HG02973 (cell line): ENCODE measurements around the gene AIPL1.

Experiments used
- ATAC-seq: cut with Tn5 transposase; IDR thresholded peaks from one replicate; pipeline ENCODE4 v1.9.1; 2021; ENCODE audit warnings: moderate library complexity; ENCODE audit not compliant: unreplicated experiment

The AIPL1 gene

DNA sequence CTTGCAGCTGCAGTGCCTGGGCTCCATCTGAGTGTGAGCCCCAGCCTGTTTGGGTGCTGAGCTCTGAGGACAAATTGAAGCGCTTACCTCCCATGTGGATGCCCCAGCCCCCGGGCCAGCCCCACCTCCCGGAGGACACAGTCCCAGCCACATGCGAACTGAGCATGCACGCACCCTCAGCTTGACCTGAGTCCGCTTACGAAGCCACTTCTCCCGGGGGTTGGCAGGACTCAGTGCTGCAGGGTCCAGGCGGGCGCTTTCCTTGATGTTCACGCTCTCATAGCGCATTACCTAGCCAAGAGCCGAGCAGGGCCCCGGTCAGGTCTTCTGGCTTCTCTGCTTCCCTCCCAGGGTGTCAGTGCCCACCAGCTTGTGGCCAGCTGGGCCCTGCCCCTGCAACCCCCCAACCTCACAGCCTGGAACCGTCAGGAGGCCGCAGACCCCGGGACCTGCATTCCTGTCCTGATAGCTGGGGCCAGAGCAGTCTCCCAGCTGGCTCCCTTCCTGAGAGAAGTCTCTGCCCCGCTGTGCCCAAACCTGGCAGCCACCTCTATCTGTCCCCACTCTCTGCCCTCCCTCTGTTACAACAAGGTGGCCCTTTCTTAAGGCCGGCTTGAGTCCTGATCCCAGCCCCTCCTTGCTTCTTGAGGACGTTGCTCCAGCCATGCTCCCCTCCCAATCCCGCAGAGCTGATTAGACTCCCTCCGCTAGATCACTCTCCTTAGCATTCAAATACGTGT is 33.3 kb upstream of the AIPL1 start:
- no peak for ATAC-seq

DNA sequence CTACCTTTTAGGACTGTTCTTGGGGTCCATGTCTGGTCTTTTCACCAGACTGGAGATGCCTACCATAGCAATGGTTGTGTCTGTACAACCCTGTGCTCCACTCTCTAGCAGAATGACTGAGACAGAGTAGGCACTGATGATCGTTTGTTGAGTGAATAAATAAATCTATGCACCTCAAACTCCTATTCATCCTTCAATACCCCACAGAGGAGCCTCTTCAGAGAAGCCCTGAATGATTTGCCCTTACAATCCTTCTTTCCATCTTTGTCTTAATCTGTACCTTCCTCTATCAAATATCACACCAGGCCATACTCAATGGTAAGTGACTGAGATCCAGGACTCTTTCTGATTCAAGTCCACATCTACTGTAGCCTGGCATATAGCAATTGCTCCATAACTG is 32.6 kb upstream of the AIPL1 start:
- ATAC-seq, result no peak

- ATAC-seq, result no peak
Observed at GRCh38 chr17:6465206-6466003, 30.5 kb upstream of the AIPL1 start.

- ATAC-seq, result no peak
Observed at GRCh38 chr17:6464446-6465041, 29.6 kb upstream of the AIPL1 start.

DNA sequence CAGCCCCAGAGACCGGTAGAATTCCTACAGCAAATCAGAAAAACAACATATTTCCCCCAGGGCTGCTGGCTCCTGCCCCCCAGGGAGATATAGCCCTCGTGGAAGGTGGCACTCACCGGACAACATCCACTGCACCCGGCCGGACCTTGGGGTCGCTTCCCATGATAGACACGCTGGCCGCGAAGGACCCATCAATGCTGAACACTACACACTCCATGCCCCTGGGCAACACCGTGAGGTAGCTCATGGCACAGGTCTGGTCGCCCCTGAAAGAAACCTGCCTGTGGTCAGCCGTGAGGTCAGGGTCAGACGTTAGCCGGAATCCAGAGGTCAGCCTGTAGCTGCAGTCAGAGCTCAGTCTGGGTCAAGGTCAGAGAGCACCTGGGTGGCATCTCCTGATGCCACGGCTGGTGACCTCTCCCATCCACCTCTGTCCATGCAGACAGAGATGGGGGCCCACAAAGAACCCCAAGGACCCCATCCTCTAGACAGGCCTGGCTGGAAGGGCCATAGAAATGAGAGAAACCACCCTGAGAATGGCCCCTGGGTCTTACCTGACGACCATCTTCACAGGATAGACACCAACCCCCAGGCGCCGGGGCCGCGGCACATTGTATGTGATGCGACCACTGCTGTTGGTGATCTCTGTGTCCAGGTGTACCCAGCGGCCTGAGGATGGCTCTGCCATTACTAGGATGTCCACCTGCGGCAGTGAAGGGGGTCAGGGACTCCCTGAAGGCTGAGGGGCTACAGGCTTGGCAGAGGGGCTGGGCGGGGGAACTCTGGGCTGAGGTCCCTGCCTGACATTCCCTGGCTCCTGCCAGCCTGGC is 28.9 kb upstream of the AIPL1 start:
- ATAC-seq, result no peak

DNA sequence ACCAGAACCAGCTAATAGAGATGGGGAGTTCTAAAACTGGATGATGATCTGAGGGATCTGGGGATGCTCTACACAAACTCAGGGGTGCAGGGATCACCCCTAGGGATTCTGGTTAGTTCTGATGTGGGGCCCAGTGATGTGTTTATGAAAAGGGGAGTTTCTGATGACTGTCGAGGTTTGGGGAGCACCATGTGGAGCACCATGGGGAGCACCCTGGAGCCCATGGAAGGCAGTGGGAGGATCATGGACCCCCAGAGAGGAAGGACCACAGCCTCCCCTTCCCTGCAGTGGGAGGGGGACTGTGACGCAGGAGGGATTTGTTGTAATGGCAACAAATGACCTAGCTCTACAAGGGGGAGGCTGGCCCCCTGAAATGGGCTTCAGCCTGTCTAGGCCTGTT is 27.8 kb upstream of the AIPL1 start:
- no peak for ATAC-seq

- no peak for ATAC-seq
Observed at GRCh38 chr17:6461792-6462524, 27.0 kb upstream of the AIPL1 start.

DNA sequence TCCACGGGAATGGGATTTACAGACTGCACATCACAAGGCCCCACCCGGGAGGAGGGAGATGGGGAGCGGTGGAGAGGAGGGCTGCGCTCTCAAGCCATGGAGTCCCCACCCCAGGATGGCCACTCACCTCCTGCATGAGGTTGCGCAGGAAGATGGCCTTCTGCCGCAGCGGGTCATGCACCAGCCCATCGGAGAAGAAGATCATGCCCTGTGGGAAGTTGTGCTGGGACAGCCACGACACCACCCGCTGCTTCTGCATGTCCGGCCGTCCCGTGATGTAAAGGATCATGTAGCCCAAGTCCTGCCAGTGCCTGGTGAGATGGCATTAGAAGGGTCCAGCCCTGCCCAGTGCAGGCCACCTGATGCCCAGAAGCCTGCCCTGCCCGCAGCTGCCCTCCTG is 26.3 kb upstream of the AIPL1 start:
- no peak for ATAC-seq

DNA sequence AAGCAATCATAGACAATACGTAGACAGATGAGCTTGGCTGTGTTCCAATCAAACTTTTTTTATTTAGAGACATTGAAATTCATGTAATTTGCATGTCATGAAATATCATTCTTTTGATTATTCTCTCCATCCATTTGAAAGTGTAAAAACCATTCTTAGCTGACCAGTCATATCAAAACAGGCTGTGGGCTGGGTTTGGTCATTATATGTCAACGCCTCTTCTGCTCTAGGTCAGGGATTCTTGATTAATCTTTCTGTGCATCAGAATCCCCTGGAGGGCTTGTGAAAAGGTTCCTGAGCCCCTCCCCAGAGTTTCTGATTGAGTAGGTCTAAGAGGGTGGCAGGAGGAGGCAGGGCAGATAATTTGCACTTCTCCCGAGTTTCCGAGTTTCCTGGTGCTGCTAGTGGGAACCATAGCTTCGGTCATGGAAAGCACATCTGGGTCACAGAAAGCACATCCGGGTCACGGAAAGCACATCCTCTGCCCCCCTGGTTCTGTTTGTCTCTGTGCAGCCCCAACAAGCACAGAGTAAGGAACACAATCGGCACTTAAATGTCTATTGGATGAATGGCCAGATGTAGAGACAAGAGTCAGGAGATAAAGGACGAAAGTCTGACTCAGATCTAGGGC is 25.7 kb upstream of the AIPL1 start:
- no peak for ATAC-seq

DNA sequence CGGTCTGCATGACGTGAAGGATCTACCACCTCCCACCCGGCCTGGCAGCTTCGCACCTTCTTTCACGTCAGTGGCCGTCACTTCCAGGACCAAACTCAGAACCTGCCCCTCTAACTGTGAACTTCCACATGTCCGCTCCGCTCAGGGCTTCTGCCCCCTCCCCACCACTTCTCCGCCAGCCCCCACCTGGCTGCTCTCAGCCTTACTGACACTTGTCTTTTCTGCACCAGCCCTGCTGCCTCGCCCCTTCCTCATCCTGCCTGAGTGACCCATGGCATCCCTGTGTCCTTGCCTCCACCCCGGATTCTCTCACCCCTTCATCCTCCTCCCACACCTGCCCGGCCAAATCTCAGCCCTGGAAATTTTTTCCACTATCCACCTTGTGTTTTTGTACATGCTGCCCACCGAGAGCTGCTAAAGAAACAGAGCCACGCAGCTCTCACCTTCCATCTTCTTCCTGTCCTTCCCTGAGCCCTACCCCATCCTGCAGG is 23.6 kb upstream of the AIPL1 start:
- no peak for ATAC-seq

GRCh38 chr17:6457688-6458459 is 23.0 kb upstream of the AIPL1 start:
- no peak for ATAC-seq

DNA sequence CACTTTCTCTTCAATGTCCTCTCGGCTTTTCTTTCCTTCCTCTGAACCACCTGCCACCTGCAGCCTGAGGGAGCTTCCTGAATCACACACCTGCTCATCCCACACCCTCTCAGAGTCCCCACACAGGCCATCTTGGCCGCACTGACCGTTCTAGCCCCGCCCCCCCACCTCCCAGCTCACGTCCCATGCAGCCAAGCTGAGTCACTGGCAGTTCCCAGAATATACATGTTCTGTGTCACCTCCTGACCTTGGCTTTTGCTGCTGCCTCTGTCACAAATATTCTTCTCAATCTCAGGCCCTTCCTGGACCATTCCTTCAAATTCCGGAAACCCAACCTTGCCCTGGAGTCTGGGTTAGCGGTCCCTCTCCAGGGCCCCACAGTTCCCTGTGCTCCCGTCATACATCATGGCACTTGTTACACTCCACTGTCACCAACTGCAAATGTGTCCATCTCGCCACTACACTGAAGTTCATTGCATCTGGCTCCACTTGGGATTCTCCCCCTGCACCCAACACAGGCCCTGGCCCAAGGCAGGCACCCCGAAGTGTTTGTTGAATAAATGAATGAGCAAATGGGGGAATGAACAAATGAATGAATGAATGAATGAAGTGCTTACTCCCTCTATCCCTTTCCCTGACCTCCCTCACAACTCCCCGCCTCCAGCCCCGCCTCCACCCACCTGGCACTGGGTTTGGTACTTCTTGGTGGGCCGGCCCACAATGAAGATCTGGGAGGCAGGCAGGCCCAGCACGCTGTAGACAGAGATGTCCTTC is 22.2 kb upstream of the AIPL1 start:
- no peak for ATAC-seq

DNA sequence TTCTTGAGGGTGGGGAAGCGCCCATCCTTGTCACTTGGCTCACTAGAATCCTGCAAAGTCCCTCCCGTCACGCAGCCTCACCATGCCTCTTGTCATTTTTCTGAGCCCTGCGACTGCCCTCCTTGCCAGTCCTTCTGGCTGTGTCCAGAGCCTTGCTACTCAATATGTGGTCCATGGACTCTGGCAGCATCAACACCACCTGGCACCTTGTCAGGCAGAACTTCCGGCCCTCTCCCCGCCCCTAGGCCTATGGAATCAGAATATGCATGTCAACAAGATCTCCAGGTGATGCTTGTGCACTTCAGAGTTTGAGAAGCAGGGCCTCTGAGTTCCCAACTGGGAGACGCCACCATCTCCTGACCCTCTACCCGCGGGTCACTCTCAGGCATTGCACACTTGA is 21.4 kb upstream of the AIPL1 start:
- no peak for ATAC-seq

GRCh38 chr17:6455321-6455705 is 20.4 kb upstream of the AIPL1 start:
- ATAC-seq, result no peak

DNA sequence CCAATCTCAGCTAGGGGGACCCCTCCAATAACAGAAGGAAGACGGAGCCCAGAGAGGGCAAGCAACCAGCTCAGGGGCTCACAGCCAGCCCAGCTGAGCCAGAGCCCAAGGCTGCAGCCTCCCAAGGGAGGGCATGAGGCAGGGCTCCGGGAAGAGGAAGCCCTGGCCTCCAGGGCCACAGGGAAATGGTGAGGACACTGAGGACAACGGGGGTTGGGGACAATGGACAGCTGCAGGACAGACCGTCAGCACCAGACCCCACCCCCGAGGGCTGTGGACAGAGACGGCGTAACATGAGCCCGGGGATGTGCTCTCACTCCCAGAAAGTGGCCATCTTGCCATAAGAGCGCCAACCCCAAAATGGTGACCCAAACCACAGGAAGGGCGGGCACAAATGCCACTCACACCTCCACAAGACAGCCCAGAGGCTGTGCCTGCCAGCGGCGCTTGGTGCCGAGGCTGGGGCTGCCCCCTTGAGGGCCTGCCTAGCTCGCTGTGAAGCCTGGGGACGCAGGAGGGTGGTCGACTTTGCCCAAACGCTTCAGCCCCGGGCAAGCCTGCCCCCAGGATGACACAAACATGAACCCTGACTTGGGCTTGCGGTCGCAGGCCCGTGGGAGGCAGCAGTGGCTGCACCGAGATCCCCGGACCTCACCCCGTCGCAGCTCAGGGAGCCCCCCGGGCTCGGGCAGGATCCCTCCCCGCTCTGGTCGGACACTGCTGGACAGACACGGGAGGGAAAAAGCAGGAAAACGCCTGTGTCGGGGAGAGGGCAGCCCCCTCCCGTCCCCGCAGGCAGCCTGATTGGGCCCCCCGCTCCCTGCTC is 19.8 kb upstream of the AIPL1 start:
- ATAC-seq, result no peak

GRCh38 chr17:6453279-6454024 is 18.5 kb upstream of the AIPL1 start:
- no peak for ATAC-seq
